Vagina (tissue), 2 donors: ENCODE results near the gene RIT2.

Experiments used
- CTCF ChIP-seq, 3 experiments: fragments of 450-650 bp in 2 of 3; fragments of 200-600 bp in 1 of 3; sonication (generic) in 1 of 3; IDR thresholded peaks; one replicate each; pipeline ENCODE4 v1.5.1; 2017 to 2019; ENCODE audit warnings: antibody characterized with exemption in 3 of 3, mild to moderate bottlenecking in 2 of 3, moderate library complexity in 2 of 3
- POLR2A ChIP-seq, 2 donors: fragments of 450-650 bp; IDR thresholded peaks; one replicate each; pipeline ENCODE4 v1.6.1; 2017; ENCODE audit warnings: antibody characterized with exemption in 2 of 2, mild to moderate bottlenecking in 2 of 2, moderate library complexity in 2 of 2

GRCh38 chr18:42906761-42907160 is 208.7 kb downstream of the RIT2 start:
- no peak for TF ChIP-seq CTCF (IDR thresholded peaks at IDR 0.05)
- no peak for TF ChIP-seq POLR2A (IDR thresholded peaks at IDR 0.05)
